Measurements from ENCODE around the gene SNX13. TPM values are rescaled to one million over a fixed set of nuclear protein-coding genes. Genes with fewer than 3 reads are reported as not detected.

The SNX13 gene
- total RNA-seq, 1 experiment from 2014 or later = 42.7 TPM

DNA sequence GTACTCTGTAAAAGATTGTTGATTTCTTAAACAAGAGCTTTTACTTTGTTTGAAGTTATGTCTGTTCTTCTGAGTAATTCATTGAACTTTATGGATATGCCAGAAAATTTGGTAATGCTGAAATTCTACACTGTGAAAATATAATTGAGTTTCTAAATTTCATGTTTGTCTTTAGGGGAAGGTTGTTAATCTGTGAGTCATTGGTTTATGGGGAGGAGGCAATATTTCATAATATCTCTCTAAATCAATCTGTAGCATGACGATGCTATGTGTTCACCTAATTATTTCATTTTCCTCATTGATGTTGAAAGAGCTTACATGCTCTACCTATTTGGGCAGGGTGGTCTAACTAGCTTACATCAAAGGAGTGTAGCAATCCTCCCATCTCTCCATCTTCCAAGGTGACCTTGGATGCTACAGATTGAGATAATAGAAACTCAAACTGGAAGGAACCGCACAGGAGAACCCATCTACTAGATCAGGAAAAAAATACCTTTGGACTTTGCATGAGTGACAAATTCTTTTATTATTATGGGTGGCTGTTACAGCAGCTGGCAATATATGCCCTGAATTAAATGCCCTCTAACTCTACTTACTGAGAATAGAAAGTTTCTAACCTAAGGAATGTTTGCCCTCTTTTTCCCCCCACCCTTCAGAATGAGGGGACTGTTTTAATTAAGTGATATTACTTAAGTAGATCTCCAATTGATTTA is 8.4 kb upstream of the SNX13 start:
- no peak for DNase-seq (ENCODE audit: extremely low read depth, low read depth)

DNA sequence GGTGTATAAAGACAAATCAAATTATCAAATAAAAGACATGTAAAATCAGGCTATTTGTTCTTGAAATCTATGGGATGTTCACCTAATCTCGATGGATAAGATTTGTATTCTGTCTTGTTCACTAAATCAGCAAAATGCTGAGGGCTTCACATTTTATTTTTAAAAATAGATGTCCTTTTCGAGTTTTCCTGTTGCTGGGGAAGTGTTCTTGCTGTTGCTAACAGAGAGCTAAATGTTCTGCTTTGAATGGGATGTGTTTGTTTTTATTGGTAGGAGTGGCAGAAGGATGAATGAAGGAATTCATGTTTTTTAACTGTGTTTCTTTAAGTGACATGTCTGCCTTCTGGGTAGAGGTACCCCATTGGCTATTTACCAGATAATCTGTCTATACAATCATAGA is 7.3 kb upstream of the SNX13 start:
- no peak for DNase-seq (ENCODE audit: extremely low read depth, low read depth)

DNA sequence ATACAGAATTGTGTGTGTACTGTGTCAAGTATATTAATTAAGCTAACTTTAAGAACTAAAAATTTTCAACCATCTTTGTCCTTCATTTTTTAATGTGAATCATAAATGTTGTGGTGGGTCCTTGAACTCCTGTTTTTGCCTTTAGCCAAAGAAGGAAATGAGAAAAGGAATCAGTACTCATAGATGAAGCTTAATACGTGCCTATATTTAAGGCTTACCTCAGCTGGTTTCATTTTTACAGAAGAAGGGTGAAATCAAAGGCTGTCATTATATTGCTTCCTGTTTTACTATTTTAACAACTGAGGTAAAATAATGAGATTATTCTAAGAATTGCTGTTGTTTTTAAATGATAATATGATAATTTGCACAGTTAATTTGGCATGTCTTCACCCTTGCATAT is 6.3 kb upstream of the SNX13 start:
- no peak for DNase-seq (ENCODE audit: extremely low read depth, low read depth)

DNA sequence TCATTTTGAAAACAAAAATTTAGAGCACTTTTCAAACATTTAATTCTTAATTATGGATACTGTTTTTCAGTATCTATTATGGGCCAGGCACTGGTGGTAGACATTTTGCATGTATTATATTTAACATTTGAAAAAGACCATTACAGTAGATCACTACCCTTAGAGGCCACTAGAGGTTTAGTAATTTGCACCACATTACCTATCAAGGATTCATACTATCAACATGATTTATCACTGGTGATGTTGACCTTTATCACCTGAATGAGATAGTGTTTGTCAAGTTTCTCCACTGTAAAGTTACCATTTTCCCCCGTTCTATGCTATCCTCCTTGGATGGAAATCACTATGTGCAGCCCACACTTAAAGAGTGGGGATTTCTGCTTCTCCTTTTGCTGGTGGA is 4.4 kb upstream of the SNX13 start:
- no peak for DNase-seq (ENCODE audit: extremely low read depth, low read depth)

DNA sequence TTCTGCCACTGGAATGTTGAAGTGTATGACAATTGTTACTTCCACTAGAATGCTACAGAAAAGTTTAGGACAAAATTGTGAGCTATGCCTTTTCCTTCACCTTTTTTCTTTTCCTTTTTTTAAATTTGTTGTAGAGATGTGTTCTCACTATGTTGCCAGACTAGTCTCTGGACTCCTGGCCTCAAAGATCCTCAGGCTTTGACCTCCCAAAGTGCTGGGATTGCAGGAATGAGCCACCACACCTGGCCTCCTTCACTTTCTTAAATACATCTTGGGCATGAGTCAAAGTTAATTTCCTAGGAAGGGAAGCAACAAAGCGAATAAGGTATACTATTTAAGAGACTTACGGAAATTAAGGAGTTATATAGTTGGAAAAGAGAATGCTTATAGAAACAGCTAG is 2.7 kb upstream of the SNX13 start:
- no peak for DNase-seq (ENCODE audit: extremely low read depth, low read depth)

DNA sequence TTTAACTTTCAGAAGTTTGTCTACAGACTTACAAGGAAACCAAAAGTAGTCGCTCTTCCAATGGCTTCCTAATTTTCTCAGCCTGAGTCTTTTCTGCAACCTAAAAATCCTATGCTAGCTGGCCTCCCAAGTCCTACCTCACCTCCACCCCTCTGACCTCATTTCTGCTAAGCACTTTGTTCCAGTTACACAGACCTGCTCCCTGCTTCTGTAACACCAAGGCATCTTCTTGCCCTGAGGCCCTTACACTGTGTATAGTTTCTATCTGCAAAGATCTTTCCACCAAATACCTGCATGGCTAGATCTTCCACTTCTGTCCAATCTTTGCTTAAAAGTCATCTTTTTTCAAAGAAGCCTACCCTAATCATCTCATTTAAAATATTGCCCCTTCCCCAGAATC is 1.9 kb upstream of the SNX13 start:
- no peak for DNase-seq (ENCODE audit: extremely low read depth, low read depth)

DNA sequence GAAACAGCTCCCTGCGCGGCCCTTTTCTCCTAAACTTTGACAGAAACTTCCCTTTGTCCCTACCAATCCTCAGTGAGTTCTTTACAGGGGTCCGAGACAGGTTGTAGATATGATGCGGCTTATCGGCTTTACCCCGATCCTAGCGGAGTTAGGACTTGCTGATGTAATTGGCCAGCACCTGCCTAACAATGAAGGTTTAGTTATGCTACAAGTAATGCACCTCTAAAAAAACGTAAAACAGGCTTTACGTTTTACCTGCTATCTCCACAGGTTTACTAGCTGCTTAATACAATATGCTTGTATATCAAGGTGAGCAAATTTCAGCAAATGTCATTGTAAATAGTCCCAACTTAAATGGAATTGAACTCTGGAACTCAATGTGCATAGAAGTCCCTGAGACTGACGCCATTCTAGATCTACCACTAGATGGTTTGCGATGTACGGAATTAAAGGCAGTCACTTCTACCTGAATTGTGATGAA is 697 bp upstream of the SNX13 start:
- no peak for DNase-seq (ENCODE audit: extremely low read depth, low read depth)

DNA sequence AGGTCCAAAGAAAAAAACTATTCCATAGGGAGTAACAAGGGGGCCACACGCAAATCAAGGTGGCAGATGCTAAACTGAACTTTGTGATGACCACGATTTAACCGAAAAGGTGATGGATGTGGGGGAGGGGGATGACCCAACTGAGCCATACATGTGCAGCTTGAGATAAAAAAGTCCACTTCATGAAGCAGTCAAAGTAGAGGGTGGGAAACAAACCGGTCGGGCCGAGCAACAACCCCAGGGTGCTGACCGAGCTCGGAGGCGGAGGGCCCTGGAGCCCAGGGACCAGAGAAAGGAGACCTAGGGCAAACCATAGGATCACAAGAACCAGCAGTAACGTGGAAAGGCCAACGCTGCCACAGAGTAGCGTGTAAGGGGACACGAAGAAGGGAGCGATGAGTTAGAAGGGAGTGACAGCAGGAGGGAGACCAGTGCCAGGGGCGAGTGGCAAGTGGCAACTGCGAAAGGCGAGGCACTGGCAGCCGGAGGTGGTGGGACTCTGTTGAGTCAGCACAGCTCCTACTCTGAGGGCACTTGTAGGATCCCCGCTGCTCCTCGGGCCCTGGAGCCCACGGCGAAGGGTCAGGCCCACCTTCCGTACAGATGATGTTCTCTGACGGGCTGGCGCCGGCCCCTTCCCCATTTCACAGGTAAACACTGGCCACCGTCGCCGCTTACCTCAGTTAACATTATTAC is 540 bp downstream of the SNX13 start:
- peak; percentile 39 for DNase-seq (ENCODE audit: extremely low read depth, low read depth)

DNA sequence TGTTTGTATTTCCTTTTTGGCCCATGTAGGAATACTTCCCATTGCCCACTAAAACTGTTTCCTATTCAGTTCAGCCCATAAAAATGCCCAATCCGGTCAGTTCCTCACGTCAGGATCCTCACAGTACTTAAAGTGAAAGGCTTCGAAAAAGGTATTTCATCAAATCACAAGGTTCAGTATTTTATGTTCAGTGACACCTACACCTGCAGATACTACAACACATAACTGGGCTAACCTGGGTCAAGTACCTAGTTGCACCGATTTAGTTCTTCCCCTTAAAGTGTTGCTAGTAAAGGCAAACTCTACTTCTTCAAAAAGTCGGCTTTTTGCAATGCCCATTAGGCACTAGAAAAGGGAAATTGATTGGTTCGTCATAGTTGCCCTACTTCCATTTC is 1.1 kb downstream of the SNX13 start:
- DNase-seq (ENCODE audit: extremely low read depth, low read depth) = no peak

DNA sequence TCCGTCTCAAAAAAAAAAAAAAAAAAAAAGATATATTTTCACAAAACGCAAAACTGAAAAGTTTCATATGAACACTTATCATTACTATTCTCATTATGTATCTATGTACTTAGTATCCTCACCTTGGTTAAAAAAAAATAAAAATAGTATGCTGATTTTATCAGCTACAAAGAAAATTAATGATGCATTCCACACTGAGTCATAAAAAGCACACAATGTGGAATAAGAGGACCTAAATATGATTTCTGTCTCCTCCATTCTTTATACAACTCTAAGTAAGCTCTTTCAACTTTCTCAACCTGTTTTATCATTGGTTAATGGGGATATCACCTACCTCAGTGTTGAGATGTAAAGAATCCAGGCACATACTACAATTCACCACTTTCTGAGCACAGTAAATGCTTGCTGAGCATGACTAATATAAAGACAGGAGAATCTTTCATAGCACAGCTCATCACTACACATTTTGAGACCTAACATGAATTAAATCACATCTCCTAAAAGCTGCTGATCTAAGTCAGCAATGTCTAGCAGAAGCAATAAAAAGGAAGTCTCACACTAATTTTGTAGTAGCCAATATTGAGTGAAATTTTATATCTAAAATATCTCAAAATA is 2.7 kb downstream of the SNX13 start:
- no peak for DNase-seq (ENCODE audit: extremely low read depth, low read depth)

DNA sequence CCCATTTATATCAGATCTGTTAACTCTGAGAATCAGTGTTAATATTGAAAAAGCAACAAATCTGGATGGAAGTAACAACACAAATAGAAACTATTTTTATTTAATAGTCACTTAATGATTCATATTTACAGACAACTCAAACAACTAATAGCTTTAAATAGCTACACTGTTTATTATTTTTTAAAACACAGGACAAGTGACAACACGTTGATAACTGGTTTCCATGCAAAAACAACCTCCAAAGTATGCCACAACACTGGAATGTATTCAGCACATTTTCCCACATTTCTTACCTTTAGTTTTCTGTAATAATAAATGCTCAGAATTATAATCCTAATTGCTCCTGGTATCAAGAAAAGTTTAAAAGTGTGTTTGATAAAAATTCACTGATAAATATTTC is 4.0 kb downstream of the SNX13 start:
- no peak for DNase-seq (ENCODE audit: extremely low read depth, low read depth)

DNA sequence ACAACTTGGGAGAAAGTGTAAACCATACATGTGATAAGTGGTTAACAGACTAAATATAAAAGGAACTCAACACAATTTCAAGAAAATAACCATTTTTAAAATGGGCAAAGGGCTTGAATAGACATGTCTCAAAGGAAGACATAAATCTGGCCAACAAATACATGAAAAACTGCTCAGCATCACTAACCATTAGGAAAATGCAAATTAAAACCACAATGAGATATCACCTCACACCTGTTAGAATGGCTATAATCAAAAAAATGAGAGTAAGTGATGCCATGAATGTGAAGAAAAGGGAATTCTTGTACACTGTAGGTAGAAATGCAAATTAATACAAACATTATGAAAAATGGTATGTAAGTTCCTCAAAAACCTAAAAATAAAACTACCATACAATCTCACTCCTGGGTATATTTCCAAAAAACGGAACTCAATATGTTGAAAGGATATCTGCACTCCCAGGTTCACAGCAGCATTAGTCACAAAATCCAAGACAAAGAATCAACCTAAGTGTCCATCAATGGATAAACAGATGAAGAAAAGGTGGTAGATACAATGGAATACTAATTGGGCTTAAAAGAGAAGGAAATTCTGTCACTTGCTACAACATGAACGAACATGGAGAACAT is 5.6 kb downstream of the SNX13 start:
- no peak for DNase-seq (ENCODE audit: extremely low read depth, low read depth)

DNA sequence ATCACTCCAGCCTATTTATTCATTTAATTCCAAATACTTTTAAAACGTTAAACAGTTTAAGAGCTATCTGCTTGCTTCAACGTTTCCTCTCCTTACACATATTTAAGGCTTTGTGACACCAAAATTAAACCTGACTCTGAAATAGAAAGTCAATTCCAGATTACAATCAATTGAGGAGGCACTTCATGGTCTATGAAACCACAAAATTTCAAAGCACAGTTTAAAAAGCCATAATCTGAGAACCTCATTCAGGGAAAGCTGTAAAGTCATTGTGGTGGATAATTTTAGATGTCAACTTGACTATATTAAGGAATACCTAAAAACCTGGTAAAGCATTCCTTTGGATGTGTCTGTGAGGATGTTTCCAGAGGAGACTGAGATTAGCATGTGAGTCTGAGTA is 6.2 kb downstream of the SNX13 start:
- DNase-seq (ENCODE audit: extremely low read depth, low read depth) = no peak

DNA sequence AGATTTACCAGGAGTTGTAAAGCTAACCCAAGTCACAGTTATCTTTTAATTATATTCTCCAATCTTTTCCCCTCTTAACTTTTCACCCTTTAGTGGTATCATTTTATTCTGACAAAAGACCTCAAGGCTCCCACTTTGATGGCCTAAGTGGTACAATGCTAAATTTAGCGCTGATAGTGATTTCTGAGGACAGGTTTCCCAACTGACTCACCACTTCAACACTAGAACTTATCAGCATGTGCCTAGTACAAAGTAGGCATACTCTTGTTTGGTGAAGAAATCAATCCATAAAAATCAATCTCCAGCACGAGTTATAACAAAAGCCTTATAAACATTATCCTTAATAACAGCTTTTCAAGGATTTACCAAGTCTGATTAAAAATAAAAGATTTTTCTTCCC is 7.5 kb downstream of the SNX13 start:
- DNase-seq (ENCODE audit: extremely low read depth, low read depth) = no peak

DNA sequence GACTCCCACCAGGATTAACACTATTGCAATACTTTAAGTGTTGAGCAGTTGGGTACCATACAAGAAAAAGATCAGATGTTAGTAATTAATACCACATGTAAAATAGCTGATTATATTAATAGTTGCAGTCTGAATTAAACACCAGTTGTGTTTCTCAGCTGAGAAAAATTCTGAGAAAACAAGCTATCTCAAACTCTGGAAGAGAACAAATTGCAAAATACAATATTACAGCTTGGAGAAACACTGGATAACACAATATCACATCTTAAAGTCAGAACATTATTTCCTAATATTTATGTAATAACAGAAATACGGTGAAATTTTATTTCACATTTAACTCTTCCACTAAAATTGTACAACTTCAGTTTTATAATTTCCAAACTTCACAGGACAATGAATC is 9.2 kb downstream of the SNX13 start:
- no peak for DNase-seq (ENCODE audit: extremely low read depth, low read depth)

DNA sequence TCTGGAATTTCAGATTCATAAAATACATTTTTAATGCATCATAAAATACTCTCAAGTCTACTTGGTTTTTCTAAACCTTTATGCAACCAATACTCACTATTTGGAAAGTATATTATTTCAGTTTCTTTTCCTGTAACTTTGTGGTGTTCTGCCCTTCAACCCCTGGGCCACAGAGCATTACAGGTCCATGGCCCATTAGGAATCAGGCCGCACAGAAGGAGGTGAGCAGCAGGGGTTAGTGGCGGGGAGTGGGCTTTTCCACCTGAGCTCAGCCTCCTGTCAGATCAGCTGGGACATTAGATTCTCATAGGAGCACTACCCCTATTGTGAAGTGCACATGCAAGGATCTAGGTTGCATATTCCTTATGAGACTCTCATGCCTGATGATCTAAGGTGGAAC is 9.7 kb downstream of the SNX13 start:
- DNase-seq (ENCODE audit: extremely low read depth, low read depth) = no peak

DNA sequence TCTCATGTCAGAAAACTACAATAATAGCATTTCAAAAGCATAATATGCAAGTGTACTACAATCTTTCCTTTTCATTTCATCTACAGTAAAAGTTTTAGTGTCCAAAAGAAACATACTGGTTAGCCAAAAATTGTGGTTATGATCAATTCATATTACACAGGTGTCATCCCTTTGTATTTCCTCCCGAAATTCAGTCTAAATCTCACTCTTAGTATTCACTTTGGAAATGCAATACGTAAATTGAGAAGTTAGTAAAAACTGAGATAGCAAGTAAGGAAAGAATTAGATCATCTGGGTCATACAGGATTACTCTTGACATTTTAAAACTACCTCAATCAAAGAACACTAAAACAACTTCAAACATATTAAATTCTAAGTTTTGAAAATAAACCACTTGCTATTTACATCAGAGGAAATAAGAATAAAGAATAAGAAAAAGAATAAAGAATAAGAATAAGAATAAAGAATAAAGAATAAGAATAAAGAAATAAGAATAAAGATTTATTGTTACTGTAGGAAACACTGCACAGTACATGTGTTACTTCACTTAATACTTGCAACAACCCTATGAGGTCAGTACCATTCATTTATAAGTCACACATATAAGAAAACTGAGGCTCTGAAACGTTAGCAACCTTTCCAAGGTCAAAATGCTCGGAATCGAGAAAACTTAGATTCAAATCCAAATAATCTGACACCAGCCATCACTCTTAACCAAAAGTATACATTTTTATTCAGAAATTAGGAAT is 10.5 kb downstream of the SNX13 start:
- DNase-seq (ENCODE audit: extremely low read depth, low read depth) = no peak

DNA sequence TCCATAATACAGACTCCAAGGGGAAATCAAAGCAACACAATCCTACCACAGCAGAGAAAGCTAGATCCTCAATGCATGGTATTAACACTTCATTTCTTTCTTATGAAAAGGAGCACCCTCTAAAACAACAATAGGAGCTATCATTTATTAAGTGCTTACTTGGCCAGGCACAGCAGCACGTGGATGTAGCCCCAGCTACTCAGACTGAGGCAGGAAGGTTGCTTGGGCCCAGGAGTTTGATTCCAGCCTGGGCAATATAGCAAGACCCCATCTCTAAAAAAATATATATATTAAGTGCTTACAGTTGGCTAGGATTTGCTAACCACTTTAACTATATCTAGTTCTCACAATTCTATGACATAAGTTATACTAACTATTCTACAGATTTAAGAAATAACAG is 12.2 kb downstream of the SNX13 start:
- no peak for DNase-seq (ENCODE audit: extremely low read depth, low read depth)

DNA sequence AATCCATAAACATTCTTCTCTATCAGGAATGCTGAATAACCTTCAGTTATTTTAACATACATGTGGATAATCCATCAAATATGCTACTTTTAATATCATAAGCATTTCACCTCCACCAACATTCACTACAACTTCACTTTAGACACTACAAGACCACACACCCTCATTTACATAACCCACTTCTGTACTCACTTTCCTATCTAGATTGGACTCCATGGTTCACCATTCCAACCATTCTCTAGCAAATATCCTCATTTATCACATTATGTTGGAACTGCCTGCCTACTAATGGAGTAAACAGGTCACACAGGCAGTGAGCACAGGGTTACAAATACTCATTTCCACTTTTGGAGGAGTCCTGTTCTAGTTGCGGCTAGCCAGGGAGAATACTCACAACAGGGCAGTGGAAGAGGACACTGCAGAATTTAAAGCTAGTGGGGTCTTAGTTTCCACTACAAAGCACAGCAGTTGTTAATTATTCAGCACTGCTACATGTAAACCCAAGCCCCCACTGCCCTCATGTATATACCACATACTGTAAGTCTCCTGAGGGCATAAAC is 18.4 kb downstream of the SNX13 start:
- no peak for DNase-seq (ENCODE audit: extremely low read depth, low read depth)

DNA sequence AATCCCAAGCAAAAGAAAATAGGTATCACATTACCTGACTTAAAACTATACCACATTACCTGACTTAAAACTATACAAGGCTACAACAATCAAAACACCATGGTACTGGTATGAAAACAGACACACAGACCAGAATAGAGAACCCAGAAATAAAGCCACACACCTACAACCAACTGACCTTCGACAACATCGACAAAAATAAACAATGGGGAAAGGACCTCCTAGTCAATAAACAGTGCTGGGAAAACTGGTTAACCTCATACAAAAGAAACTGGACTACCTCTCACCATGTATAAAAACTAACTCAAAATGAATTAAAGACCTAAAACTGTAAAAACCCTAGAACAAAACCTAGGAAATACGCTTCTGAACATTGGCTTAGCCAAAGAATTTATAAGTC is 22.5 kb downstream of the SNX13 start:
- no peak for DNase-seq (ENCODE audit: extremely low read depth, low read depth)

DNA sequence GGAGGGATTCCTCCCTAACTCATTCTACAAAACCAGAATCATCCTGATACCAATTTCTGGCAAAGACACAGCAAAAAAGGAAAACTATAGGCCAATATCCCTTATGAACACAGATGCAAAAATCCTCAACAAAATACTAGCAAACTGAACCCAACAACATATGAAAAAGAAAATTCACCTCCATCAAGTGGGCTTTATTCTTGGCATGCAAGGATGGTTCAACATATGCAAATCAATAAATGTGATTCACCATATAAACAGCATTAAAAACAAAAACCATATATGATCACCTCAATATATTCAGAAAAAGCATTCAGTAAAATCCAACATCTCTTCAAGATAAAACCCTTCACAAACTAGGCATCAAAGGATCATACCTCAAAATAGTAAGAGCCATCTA is 23.5 kb downstream of the SNX13 start:
- no peak for DNase-seq (ENCODE audit: extremely low read depth, low read depth)

All from NCI-H460 (cell line).